Vagina (tissue), 2 donors: ENCODE measurements around the gene AGPS. TPM values are rescaled to one million over a fixed set of nuclear protein-coding genes. Genes with fewer than 3 reads are reported as not detected.
"Not testable (repeated sequence)": the region's sequence is repeated elsewhere in the genome, so short reads cannot be mapped to it uniquely, and the experiment has no call there.

Experiments
- DNase-seq, 2 donors: peaks; one replicate each; pipeline ENCODE4 v3.0.0-alpha.2; 2017; ENCODE audit errors: extremely low spot score in 2 of 2
- H3K27ac ChIP-seq: fragments of 200-600 bp; sonication (generic); one replicate; pipeline ENCODE4 v1.5.1; 2019
- H3K27me3 ChIP-seq: fragments of 200-600 bp; sonication (generic); one replicate; pipeline ENCODE4 v1.5.1; 2019
- H3K36me3 ChIP-seq, 2 donors: fragments of 200-600 bp; sonication (generic); one replicate each; pipeline ENCODE4 v1.5.1; 2017 to 2019
- H3K4me1 ChIP-seq: fragments of 200-600 bp; sonication (generic); one replicate; pipeline ENCODE4 v1.5.1; 2019
- H3K4me3 ChIP-seq, 2 donors: fragments of 200-600 bp; sonication (generic); 1 replicate in 1 of 2; 2 replicates in 1 of 2; pipeline ENCODE4 v1.5.1; 2016 to 2019
- H3K9me3 ChIP-seq: fragments of 200-600 bp; sonication (generic); one replicate; pipeline ENCODE4 v1.5.1; 2019
- CTCF ChIP-seq, 3 experiments: fragments of 450-650 bp in 2 of 3; fragments of 200-600 bp in 1 of 3; sonication (generic) in 1 of 3; IDR thresholded peaks; one replicate each; pipeline ENCODE4 v1.5.1; 2017 to 2019; ENCODE audit warnings: antibody characterized with exemption in 3 of 3, mild to moderate bottlenecking in 2 of 3, moderate library complexity in 2 of 3
- POLR2A ChIP-seq, 2 donors: fragments of 450-650 bp; IDR thresholded peaks; one replicate each; pipeline ENCODE4 v1.6.1; 2017; ENCODE audit warnings: antibody characterized with exemption in 2 of 2, mild to moderate bottlenecking in 2 of 2, moderate library complexity in 2 of 2
- POLR2AphosphoS5 ChIP-seq, 2 donors: sonication (generic); formaldehyde crosslinking; IDR thresholded peaks; one replicate each; pipeline ENCODE4 v1.9.0; 2017; ENCODE audit warnings: antibody characterized with exemption in 2 of 2, mild to moderate bottlenecking in 2 of 2, low read depth in 1 of 2; ENCODE audit not compliant: insufficient read depth in 1 of 2
- intact Hi-C: fragments of 100-400 bp; cut with DNase I; formaldehyde crosslinking; loops from one replicate; pipeline ENCODE4 v1.15.1; 2023
- total RNA-seq: library from RNA; depleted of rRNA; stranded (reverse); fragments of >200 nt; gene quantifications from one replicate; pipeline ENCODE4 v1.2.3, GENCODE V29; 2016

The AGPS gene
- total RNA-seq, 1 donor from 2014 or later: 27.3 TPM

GRCh38 chr2:177407031-177407430, 14.5 kb downstream of the AGPS start:
- no peak for DNase-seq
- H3K4me1 ChIP-seq: peaks cover 17% of the 10 kb centered on the region
- intact Hi-C loops: no loop called here
- H3K27me3 ChIP-seq: no peaks in the 10 kb centered on the region
- no peaks in the 10 kb centered on the region for H3K36me3 ChIP-seq
- no peak for TF ChIP-seq POLR2A (IDR thresholded peaks at IDR 0.05)
- no peak for TF ChIP-seq CTCF (IDR thresholded peaks at IDR 0.05)
- no peak for TF ChIP-seq POLR2AphosphoS5 (IDR thresholded peaks at IDR 0.05; ENCODE audit: insufficient read depth in 1 of 2, low read depth in 1 of 2)
- H3K4me3 ChIP-seq: no peak overlapping the region
- no peaks in the 10 kb centered on the region for H3K9me3 ChIP-seq
- no peak overlapping the region for H3K27ac ChIP-seq

GRCh38 chr2:177410629-177411028, 18.1 kb downstream of the AGPS start:
- DNase-seq, H3K27ac ChIP-seq, H3K27me3 ChIP-seq, H3K36me3 ChIP-seq, H3K9me3 ChIP-seq, H3K4me3 ChIP-seq, H3K4me1 ChIP-seq, intact Hi-C loops: not testable (repeated sequence)

GRCh38 chr2:177413703-177414102, 21.1 kb downstream of the AGPS start:
- H3K4me3 ChIP-seq: no peak overlapping the region
- no peaks in the 10 kb centered on the region for H3K36me3 ChIP-seq
- peaks cover 7% of the 10 kb centered on the region for H3K4me1 ChIP-seq
- no peaks in the 10 kb centered on the region for H3K27me3 ChIP-seq
- no peak for TF ChIP-seq CTCF (IDR thresholded peaks at IDR 0.05)
- no peak for TF ChIP-seq POLR2AphosphoS5 (IDR thresholded peaks at IDR 0.05; ENCODE audit: insufficient read depth in 1 of 2, low read depth in 1 of 2)
- no peak for TF ChIP-seq POLR2A (IDR thresholded peaks at IDR 0.05)
- no peak for DNase-seq
- H3K9me3 ChIP-seq: no peaks in the 10 kb centered on the region
- intact Hi-C loops: no loop called here
- H3K27ac ChIP-seq: no peak overlapping the region

GRCh38 chr2:177419274-177419673, 26.7 kb downstream of the AGPS start:
- no peaks in the 10 kb centered on the region for H3K27me3 ChIP-seq
- H3K27ac ChIP-seq: no peak overlapping the region
- DNase-seq: no peak
- TF ChIP-seq CTCF (IDR thresholded peaks at IDR 0.05): no peak
- no peak for TF ChIP-seq POLR2A (IDR thresholded peaks at IDR 0.05)
- no peak for TF ChIP-seq POLR2AphosphoS5 (IDR thresholded peaks at IDR 0.05; ENCODE audit: insufficient read depth in 1 of 2, low read depth in 1 of 2)
- intact Hi-C loops: no loop called here
- no peaks in the 10 kb centered on the region for H3K36me3 ChIP-seq
- H3K4me1 ChIP-seq: peaks cover 14% of the 10 kb centered on the region
- no peak overlapping the region for H3K4me3 ChIP-seq
- no peaks in the 10 kb centered on the region for H3K9me3 ChIP-seq

- no peak overlapping the region for H3K4me3 ChIP-seq
- H3K9me3 ChIP-seq: no peaks in the 10 kb centered on the region
- DNase-seq: no peak
- TF ChIP-seq POLR2A (IDR thresholded peaks at IDR 0.05) (no peak), POLR2AphosphoS5 (IDR thresholded peaks at IDR 0.05; ENCODE audit: insufficient read depth in 1 of 2, low read depth in 1 of 2) (no peak), CTCF (IDR thresholded peaks at IDR 0.05) (no peak)
- H3K27ac ChIP-seq: no peak overlapping the region
- peaks cover 14% of the 10 kb centered on the region for H3K4me1 ChIP-seq
- no peaks in the 10 kb centered on the region for H3K36me3 ChIP-seq
- H3K27me3 ChIP-seq: no peaks in the 10 kb centered on the region
- intact Hi-C loops: no loop called here
Measured at GRCh38 chr2:177422271-177422670, 29.7 kb downstream of the AGPS start.

- H3K36me3 ChIP-seq, H3K9me3 ChIP-seq, H3K4me3 ChIP-seq, H3K4me1 ChIP-seq, intact Hi-C loops, H3K27ac ChIP-seq, DNase-seq, H3K27me3 ChIP-seq: not testable (repeated sequence)
Measured at GRCh38 chr2:177424120-177424519, 31.5 kb downstream of the AGPS start.

GRCh38 chr2:177424620-177425019, 32.0 kb downstream of the AGPS start:
- H3K4me3 ChIP-seq, H3K9me3 ChIP-seq, H3K27ac ChIP-seq, H3K27me3 ChIP-seq, DNase-seq, H3K36me3 ChIP-seq, intact Hi-C loops, H3K4me1 ChIP-seq: not testable (repeated sequence)
